Measurements from ENCODE around the gene YBEY.

YBEY gene

GRCh38 chr21:46245213-46245915 lies 40.8 kb upstream of the YBEY start:
- no peak overlapping the region for H3K4me3 ChIP-seq (ENCODE audit: low read depth, low read length)
- no peak for TF ChIP-seq CTCF (IDR thresholded peaks at IDR 0.05; ENCODE audit: low read depth, low read length)

DNA sequence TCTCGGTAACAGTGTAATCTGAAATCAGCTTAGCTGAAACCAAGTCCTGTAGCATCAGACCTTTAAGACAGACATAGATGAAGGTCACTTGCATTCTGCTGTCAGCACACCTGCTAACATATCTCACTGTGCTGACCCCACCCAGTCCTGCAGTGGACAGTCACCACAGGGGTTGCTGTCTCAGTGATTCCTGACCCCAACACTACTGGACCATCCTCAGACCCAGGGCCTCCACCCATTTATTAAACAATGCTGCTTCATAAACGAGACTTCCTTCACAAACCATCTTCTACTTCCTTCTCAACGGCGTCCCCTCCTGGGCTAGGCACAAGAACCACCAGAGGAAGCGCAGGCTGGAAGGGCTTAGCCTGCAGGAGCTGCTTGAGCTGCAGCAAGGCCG lies 39.8 kb upstream of the YBEY start:
- H3K4me3 ChIP-seq (ENCODE audit: low read depth, low read length), result no peak overlapping the region
- TF ChIP-seq CTCF (IDR thresholded peaks at IDR 0.05; ENCODE audit: low read depth, low read length), result no peak

GRCh38 chr21:46247699-46248421 lies 38.3 kb upstream of the YBEY start:
- TF ChIP-seq CTCF (IDR thresholded peaks at IDR 0.05; ENCODE audit: low read depth, low read length), result no peak
- H3K4me3 ChIP-seq (ENCODE audit: low read depth, low read length), result no peak overlapping the region

- no peak for TF ChIP-seq CTCF (IDR thresholded peaks at IDR 0.05; ENCODE audit: low read depth, low read length)
- H3K4me3 ChIP-seq (ENCODE audit: low read depth, low read length), result no peak overlapping the region
Observed at GRCh38 chr21:46248422-46248782, 37.7 kb upstream of the YBEY start.

DNA sequence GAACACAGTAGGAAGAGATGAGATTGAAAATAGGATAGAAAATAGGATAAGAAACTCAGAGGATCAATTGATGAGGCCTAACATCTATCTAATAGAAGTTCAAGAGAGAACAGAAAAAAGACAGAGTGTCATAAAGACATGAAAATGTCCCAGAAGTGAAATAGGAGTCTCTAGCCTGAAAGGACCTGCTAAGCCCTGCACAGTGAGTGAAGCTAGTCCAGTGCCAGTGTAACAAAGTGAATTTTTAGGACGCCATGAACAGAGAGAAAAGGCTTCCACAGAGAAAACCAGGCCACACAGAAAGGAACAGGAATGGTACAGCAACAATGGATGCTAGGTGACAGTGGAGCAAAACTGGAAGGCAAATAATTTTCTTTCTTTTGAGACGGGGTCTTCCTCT lies 37.3 kb upstream of the YBEY start:
- TF ChIP-seq CTCF (IDR thresholded peaks at IDR 0.05; ENCODE audit: low read depth, low read length), result no peak
- H3K4me3 ChIP-seq (ENCODE audit: low read depth, low read length), result no peak overlapping the region

GRCh38 chr21:46250146-46250725 lies 35.9 kb upstream of the YBEY start:
- no peak for TF ChIP-seq CTCF (IDR thresholded peaks at IDR 0.05; ENCODE audit: low read depth, low read length)
- no peak overlapping the region for H3K4me3 ChIP-seq (ENCODE audit: low read depth, low read length)

GRCh38 chr21:46252840-46253239 lies 33.3 kb upstream of the YBEY start:
- H3K4me3 ChIP-seq (ENCODE audit: low read depth, low read length), result no peak overlapping the region
- TF ChIP-seq CTCF (IDR thresholded peaks at IDR 0.05; ENCODE audit: low read depth, low read length), result no peak

Data from WI38 (cell line).